Measurements from ENCODE around the gene ANO5.
A peak's percentile ranks its signal among the peaks of the same experiment; 100 is the strongest.
"Not testable (repeated sequence)": the region's sequence is repeated elsewhere in the genome, so short reads cannot be mapped to it uniquely, and the experiment has no call there.

The ANO5 gene

DNA sequence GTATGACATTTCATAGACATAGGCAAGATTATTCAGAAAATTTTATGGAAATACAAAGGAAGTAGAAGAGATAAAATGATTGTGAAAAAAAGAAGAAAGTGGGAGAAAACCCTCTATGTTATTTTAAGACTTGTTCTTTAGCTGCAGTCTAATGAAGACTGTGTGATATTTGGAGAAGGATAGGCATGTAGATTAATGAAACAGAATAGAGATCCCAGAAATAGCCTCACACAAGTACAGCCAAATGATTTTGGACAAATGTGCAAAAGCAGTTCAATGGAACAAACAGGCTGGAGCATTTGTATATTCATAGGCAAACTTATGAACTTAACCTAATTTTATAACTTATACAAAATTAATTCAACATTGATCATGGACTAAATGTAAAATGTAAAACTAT, 14.3 kb downstream of the ANO5 start:
- DNase-seq = no peak

DNA sequence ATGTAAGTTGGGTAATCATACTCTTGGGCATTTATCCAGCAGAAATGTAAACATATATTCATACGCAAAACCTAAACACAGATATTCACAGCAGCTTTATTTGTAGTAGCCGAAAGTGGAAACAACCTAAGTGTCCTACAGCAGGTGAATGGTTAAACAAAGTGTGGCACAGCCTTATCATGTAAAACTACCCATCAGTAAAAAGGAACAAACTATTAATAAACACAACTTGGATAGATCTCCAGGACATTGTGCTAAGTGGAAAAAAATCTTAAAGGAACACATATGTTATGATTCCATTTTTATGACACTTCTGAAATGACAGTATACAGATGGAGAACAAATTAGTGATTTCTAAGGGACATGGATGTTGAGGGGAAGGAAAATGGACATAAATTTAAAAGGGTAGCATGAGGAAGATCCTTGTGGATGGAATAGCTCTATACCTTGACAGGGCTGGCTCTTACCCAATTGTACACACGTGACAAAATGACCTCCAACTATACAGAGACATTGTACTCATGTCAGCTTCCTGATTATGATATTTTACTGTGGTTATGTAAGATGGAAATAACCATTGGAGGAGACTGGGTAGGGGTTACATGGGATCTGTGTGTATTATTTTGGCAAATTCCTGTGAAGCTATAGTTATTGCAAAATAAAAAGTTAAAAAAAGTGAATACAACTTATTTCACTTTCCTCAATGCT, 15.4 kb downstream of the ANO5 start:
- no peak for DNase-seq

DNA sequence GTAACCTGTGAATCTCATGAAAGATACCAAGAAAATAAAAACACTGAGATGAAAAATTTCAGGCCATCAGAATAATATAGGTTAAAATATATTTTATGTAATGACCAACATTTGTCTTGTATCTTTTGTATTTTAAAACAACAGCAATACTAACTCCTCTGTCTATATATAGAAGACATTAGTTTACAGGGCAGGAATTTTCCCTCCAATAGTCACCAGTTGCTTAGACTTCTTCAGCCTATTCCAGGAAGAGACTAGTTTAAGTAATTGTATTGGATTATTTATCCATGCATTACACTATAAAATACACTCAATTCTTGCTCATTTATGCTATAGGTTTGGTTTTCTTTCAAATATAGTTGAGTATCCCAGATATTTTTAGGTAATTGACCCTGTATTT, 24.1 kb downstream of the ANO5 start:
- no peak for DNase-seq

DNA sequence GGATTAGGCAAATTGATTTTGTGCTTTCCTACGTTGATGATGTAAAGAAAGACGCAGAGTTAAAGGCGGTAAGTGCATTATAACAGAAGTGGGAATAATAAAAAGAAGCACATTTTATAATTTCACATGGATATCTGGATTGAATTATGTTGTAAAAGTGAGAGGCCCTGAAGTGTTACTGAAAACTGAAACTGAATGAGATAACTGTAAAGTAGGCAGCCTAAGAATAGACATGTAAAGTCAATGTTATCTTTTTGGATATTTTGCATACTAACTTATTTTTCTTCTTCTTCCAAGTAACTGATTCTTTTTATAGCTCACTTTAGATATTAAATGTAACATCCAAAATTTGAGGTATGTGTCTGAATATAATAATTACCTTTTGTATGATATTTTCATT, 28.3 kb downstream of the ANO5 start:
- no peak for DNase-seq

DNA sequence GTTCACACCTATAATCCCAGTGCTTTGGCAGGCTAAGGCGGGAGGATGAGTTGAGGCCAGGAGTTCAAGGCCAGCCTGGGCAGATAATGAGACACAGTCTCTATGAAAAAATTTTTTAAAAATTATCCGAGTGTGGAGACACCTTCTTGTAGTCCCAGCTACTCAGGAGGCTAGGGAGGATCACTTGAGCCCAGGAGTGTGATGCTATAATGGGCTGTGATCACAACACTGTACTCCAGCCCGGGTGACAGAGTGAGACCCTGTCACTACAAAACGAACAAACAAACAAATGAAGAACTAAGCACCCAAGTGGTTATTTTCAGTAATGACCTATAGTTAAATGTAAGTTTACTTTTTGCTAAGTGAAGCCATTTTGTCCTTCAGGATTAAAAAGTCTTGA, 32.3 kb downstream of the ANO5 start:
- no peak for DNase-seq

DNA sequence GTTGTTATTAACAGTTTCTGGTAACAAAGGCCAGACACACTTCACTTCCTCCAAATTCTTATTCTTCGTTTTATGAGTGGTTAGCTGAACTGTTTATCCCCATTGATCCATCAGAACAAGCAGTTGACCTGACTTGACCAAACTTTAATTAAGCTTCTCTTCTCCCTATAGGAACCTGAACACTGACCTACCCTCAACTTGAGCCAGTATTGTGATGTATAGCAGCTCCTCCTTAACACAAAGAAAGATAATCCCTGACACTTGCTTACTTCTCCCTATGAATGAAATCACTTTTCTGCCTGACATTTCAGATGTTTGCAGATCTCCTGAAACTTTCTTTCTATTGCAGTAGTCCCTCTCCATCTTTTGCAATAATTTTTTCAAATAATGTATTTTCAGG, 41.9 kb downstream of the ANO5 start:
- no peak for DNase-seq

DNA sequence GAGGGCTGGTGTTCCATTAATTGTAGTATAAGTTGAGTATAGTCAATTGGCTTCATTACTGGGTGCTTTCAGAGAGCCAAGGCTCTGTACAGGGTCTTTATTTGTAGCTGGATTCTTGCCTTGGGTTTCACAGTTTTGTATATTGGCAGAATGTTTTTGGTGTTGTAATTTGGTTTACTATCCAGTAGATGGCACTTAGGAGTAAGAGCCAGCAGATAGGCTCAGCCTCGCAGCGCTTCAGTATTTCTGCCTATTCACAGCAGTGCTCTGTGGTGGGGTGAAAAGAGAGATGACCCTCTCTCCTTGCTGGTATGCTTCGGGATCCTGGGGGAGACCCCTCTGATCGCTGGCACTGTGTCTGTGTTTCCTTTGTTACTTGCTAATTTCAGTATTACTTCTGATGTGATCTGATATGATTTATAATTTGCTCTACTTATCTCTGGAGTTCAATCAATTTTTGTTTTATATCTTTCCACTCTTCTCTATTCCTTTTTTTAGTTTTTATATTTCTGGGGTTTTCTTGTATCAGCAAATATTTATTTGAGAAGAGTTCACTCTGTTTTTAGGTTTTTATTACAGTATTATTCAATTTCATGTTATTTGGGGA, 52.2 kb downstream of the ANO5 start:
- DNase-seq = peak; percentile 27

DNA sequence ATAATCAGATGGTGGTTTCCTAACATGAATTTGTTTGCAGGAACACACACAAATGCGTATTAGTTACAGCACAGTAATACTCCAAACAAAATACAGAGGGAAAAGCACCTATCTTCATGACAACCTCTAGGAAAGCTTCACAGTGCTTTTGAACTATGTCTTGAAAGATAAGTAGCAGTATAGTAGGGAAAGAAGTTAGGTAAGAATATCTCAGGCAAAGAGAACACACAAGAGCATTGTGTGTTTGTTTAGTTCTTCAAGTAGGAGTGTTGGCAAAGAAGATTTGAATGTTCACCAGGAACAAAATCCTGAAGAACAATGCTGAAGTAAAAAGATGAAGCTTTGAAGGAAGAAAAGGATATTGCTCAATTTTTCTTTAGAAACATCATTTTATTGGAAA, 54.1 kb downstream of the ANO5 start:
- no peak for DNase-seq

DNA sequence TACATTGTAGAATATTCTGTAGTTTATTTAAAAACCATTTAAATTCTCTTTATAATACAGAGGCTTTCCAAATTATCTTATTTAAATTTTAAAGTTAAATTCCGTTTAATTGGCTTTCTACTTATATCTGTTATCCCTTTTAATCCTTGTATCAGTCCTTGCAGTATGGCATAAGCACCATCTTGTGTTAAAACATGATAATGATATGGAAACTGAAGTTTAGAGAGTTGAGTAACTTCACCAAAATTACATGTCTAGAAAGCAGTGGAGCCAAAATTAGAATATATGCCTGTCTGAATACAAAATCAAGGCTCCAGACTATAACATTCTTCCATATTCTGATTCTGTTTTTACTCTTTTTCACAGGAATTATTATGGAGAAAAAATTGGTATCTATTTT, 57.0 kb downstream of the ANO5 start:
- DNase-seq = no peak

DNA sequence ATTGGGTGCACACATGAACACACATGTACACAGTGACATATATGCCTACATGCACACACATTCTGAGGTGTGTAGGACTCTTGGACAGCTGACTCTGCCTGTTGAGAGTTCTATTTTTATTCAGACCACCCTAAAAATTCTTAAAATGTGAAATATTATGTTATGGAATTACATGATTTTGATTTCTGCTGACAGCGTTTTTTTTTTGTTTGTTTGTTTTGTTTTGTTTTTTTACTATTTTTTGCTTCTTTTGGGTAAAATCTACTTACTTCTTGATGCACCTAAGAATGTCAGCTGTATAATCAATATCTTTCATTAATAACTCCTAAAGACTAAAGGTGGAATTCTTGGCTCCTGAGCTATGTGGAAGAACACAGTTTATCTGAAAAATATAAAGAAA, 64.0 kb downstream of the ANO5 start:
- DNase-seq = no peak

DNA sequence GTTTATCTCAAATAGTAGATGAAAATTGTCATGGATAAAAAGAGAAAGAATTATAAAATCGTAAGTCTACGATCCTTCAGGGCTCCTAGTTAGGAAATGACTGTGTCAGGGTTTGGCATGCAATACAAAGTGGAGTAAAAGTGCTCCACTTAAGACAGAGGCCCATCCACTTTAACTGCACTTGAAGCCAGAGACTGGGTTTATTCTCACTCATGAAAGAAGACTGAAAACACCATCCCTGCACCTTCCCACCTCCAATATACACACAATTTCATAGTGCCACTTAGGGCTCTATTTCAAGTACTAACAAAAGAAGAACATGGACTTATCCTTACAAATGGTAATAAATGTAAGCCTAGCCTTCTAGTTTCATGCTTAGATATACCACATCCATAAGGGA, 70.7 kb downstream of the ANO5 start:
- DNase-seq = no peak

DNA sequence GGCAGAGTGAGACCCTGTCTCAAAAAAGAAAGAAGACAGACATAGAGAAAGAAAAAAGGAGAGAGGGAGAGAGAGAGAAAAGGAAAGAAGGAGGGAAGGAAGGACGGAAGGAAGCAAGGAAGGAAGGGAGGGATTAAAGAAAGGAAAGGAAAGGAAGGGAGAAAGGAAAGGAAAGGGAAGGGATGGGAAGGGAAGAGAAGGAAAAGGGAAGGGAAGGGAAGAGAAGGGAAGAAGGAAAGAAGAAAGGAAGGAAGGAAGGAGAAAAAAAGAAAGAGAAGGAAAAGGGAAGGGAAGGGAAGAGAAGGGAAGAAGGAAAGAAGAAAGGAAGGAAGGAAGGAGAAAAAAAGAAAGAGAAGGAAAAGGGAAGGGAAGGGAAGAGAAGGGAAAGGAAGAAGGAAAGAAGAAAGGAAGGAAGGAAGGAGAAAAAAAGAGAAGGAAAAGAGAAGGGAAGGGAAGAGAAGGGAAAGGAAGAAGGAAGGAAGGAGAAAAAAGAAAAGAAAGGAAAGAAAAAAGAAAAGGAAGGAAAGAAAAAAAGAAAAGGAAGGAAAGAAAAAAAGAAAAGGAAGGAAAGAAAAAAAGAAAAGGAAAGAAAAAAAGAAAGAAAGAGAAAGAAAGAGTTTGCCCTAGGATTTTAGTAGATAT, 76.2 kb downstream of the ANO5 start:
- DNase-seq = not testable (repeated sequence)

DNA sequence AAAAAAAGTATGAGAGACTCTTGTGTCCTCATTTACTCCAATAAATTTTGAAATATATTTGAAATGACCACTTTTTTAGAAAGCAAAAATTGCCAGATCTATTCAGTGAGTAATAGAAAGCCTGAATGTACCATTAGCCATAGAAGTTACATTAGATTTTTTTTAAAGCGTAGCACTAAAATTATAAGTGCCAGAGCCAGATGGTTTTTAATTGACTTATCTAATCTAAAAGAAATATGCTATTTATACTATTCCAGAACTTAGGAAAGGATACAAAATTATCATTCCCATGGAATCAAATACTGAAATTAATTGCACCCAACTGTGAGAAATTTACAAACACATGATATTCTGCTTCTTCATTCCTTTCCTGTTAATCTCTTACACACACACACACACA, 80.9 kb downstream of the ANO5 start:
- no peak for DNase-seq

DNA sequence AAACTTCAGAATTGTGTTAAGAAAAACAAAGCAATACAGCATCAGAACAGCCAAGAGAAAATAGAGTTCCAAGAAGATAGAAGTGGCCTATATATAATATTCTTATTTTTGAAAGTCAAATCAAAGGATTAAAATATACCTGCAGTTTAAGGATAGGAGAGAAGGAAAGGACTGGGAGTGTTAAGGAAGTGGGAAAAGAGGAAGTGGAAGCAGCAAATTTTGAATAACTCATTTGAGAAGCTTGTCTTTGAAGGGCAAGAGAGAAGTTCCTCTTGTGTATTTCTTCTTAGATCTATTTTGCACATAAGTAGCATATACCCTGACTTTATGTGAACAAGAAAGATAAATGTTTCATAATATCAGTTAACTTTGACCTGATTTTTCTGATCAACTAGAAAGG, 82.7 kb downstream of the ANO5 start:
- no peak for DNase-seq

DNA sequence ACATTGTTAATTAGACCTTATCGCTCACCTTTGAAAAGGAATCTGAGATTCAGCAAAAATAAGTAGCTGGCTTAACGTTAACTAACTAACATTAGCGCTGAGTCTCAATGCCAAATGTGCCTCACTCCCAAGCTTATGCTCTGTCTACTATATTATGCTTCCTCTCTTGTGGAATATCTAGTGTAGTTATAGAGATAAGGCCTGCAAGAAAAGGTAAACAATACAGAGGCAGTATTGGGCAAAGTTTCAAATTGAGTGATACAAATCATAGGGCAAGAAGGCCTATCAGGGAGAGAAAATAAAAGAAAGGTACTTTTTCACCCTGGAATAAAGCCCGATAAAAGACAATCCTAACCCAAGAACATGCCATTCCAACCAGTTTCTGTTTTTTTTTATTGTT, 83.7 kb downstream of the ANO5 start:
- DNase-seq = no peak

DNA sequence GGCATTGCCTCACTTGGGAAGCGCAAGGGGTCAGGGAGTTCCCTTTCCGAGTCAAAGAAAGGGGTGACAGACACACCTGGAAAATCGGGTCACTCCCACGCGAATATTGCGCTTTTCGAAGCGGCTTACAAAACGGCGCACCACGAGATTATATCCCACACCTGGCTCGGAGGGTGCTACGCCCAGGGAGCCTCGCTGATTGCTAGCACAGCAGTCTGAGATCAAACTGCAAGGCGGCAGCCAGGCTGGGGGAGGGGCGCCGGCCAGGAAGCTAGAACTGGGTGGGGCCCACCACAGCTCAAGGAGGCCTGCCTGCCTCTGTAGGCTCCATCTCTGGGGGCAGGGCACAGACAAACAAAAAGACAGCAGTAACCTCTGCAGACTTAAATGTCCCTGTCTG, 92.1 kb downstream of the ANO5 start:
- DNase-seq = not testable (repeated sequence)

DNA sequence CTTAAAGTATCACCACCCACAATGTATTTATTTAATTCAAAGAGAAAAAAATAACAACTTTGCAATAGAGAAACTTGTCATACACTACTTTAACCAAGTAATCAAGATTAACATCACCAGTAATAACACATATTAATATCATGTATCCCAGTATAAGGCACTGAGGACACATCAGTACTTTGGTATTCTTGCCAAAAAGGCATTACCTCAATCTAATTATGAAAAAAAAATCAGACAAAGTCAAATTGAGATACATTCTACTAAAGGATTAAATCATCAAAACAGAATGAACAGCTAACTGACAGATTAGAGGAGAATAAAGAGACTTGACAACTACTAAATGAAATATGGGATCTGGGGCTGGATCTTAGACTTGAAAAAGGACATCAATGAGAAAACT, 109.5 kb downstream of the ANO5 start:
- no peak for DNase-seq

DNA sequence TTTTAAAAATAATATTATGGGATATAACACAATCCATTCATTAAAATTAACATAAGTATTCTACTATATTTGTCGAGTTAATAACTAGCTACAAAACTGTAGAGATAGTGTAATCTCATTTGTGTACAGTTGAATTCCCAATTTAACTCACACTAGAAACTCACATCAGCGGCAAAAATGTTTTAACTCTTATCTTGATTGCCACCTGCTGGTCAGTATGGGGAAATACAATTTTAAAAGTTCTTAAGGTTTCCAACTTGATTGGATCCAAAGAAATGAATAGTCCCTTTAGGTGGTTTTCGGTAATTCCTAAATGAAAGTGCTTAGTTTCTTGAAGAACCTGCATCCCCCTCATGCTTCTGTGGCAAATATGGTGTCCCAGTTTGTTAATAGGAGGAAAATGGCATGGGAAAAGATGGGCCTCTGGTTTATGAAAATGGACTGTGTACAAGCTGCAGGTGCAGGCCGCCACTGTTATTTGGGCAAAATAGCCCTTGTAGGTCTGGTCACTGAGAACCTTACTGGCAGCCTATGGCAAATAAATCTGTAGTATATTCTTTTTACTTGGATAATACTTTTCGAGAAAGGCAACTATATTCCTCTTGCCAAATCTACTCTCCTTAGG, 111.6 kb downstream of the ANO5 start:
- peak; percentile 65 for DNase-seq

DNA sequence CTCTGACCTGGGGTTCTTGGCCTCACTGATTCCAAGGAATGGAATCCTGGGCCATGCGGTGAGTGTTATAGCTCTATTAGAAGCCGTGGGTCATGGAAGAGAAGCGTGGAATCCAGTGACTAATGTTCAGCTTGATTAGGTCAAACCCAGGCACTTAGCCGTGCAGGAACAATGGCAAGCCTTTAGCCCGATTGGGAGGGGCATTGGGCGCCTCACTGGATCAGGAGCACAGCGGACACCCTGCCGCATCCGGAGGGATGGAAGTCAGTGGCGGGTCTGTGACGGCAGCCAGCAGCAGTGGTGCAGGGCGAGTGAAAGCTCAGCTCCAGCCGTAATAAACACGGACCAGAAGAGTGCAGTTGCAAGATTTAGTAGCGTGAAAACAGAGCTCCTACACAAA, 124.8 kb downstream of the ANO5 start:
- DNase-seq = peak; percentile 91

DNA sequence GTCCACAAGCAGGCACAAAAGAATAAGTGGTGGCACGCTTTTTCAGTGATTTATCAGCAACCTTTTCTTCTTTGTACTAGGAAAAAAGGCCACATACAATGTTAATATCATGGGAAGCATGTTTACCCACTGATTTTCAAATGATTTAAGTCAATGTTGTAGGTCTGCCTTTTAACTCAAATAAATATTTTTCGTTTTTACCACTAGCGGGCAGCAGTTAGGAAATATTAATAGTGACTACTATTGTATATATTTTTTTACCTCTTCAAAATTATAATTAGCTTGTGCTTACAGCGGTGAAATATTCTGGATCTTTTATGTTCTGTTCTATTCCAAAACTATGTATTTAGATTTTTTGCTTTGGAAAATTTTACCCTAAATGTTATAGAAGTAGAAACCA, 138.9 kb downstream of the ANO5 start:
- DNase-seq = no peak
